HCT116 (cell line): ENCODE measurements around the gene SND1. TPM values are rescaled to one million over a fixed set of nuclear protein-coding genes. Genes with fewer than 3 reads are reported as not detected.

ENCODE experiments used
- ATAC-seq: fragments of 200-7000 bp; cut with Tn5 transposase; 2 replicates; pipeline ENCODE4 v1.9.1; 2020; ENCODE audit warnings: mild to moderate bottlenecking, moderate library complexity
- BruUV-seq: library from RNA; stranded (reverse); fragments of 400-500 nt; replicated peaks from 2 replicates; lab custom pipeline; 2021; lab: Mats Ljungman, UMichigan
- CTCF ChIA-PET: fragments of 300-600 bp; sonication (Branson Sonifier 250); formaldehyde crosslinking; loops from one replicate; lab custom pipeline; 2021; ENCODE audit warnings: antibody characterized with exemption; lab: Charles Lee
- POLR2A ChIA-PET: fragments of 300-600, 350-600 bp; sonication (Branson Sonifier 250); formaldehyde crosslinking; loops from one replicate; lab custom pipeline; 2021; ENCODE audit warnings: antibody characterized with exemption; lab: Charles Lee
- RAD21 ChIA-PET, 2 experiments: fragments of 300-600 bp; sonication (Branson Sonifier 250); formaldehyde crosslinking; loops; one replicate each; lab custom pipeline; 2023; ENCODE audit warnings: low total read pairs in 2 of 2; ENCODE audit not compliant: uncharacterized antibody in 2 of 2, unreplicated experiment in 2 of 2, low non-redundant PET in 1 of 2; lab: Charles Lee
- DNase-seq: peaks from one replicate; pipeline ENCODE4 v3.0.0-alpha.2; 2010; ENCODE audit warnings: low read depth, low spot score
- H2AFZ ChIP-seq: fragments of 200-600 bp; shearing (Covaris generic), sonication (generic); 2 replicates; pipeline ENCODE4 v1.6.1; 2017; ENCODE audit warnings: low read depth, mixed run types, mixed read lengths, antibody characterized with exemption, low read length; ENCODE audit not compliant: poor library complexity, severe bottlenecking
- H3K27ac ChIP-seq: 2 replicates; pipeline ENCODE4 v1.5.1; 2012; ENCODE audit warnings: low read depth, low read length
- H3K27me3 ChIP-seq: fragments of 200-600 bp; sonication (generic); 2 replicates; pipeline ENCODE4 v1.6.1; 2016; ENCODE audit warnings: mixed run types, low read length, mixed read lengths; ENCODE audit not compliant: insufficient read depth
- H3K36me3 ChIP-seq, 2 experiments: fragments of 200-500 bp in 1 of 2; fragments of 200-600 bp in 1 of 2; sonication (Bioruptor generic) in 1 of 2; sonication (generic) in 1 of 2; 2 replicates each; pipeline versions ENCODE4 v1.5.1 to v1.6.1; 2014 to 2016; ENCODE audit warnings: low read length in 2 of 2, inconsistent platforms in 1 of 2, mixed read lengths in 1 of 2, mixed run types in 1 of 2; ENCODE audit not compliant: insufficient read depth in 2 of 2, control insufficient read depth in 1 of 2
- H3K4me1 ChIP-seq, 2 experiments: fragments of 200-600 bp in 1 of 2; sonication (generic) in 1 of 2; 2 replicates each; pipeline versions ENCODE4 v1.5.1 to v1.6.1; 2012 to 2017; ENCODE audit warnings: low read length in 2 of 2, inconsistent platforms in 1 of 2, mild to moderate bottlenecking in 1 of 2, mixed read lengths in 1 of 2, mixed run types in 1 of 2, moderate library complexity in 1 of 2; ENCODE audit not compliant: insufficient read depth in 2 of 2, control insufficient read depth in 1 of 2
- H3K4me2 ChIP-seq: fragments of 200-600 bp; sonication (generic); 2 replicates; pipeline ENCODE4 v1.6.1; 2017; ENCODE audit warnings: mixed run types, low read length, mixed read lengths
- H3K4me3 ChIP-seq, 2 experiments: fragments of 200-600 bp in 1 of 2; sonication (generic) in 1 of 2; replicated peaks in 1 of 2; 2 replicates each; pipeline ENCODE4 v1.5.1; 2011 to 2016; ENCODE audit warnings: low read length in 2 of 2, control low read depth in 1 of 2, low read depth in 1 of 2, mild to moderate bottlenecking in 1 of 2, mixed read lengths in 1 of 2, mixed run types in 1 of 2
- H3K79me2 ChIP-seq: fragments of 200-600 bp; sonication (generic); 2 replicates; pipeline ENCODE4 v1.6.1; 2017; ENCODE audit warnings: mild to moderate bottlenecking, mixed run types, low read length, moderate library complexity, mixed read lengths; ENCODE audit not compliant: insufficient read depth
- H3K9ac ChIP-seq: fragments of 200-600 bp; sonication (generic); 2 replicates; pipeline ENCODE4 v1.6.1; 2016; ENCODE audit warnings: low read length, mixed read lengths
- H3K9me2 ChIP-seq: fragments of 200-600 bp; sonication (generic), shearing (Covaris generic); 2 replicates; pipeline ENCODE4 v1.6.1; 2017; ENCODE audit warnings: mixed run types, mild to moderate bottlenecking, moderate library complexity; ENCODE audit not compliant: insufficient read depth
- H3K9me3 ChIP-seq, 2 experiments: fragments of 200-500 bp in 1 of 2; fragments of 200-600 bp in 1 of 2; sonication (Bioruptor generic) in 1 of 2; sonication (generic) in 1 of 2; 2 replicates each; pipeline ENCODE4 v1.6.1; 2014 to 2017; ENCODE audit warnings: low read length in 2 of 2, mixed read lengths in 2 of 2, inconsistent platforms in 1 of 2, low read depth in 1 of 2, mild to moderate bottlenecking in 1 of 2, mixed run types in 1 of 2, moderate library complexity in 1 of 2; ENCODE audit not compliant: control insufficient read depth in 1 of 2, insufficient read depth in 1 of 2
- H4K20me1 ChIP-seq: fragments of 200-600 bp; sonication (generic), shearing (Covaris generic); 2 replicates; pipeline ENCODE4 v1.6.1; 2017; ENCODE audit warnings: mixed run types, mild to moderate bottlenecking, moderate library complexity; ENCODE audit not compliant: insufficient read depth
- EZH2 ChIP-seq: fragments of 200-600 bp; sonication (generic); IDR thresholded peaks from 2 replicates; pipeline ENCODE4 v1.6.1; 2017; ENCODE audit warnings: antibody characterized with exemption, mixed run types
- POLR2AphosphoS5 ChIP-seq: IDR thresholded peaks from 2 replicates; pipeline ENCODE4 v1.6.1; 2011; ENCODE audit warnings: mild to moderate bottlenecking, low read depth, low read length, moderate library complexity
- TCF7L2 ChIP-seq: IDR thresholded peaks from 2 replicates; pipeline ENCODE4 v1.7.0; 2011; ENCODE audit warnings: borderline replicate concordance, inconsistent platforms; ENCODE audit not compliant: insufficient read depth, insufficient read length; ENCODE audit errors: extremely low read depth
- YY1 ChIP-seq: IDR thresholded peaks from 2 replicates; pipeline ENCODE4 v1.6.1; 2011; ENCODE audit warnings: low read length, low read depth, moderate library complexity, mild to moderate bottlenecking; ENCODE audit not compliant: insufficient replicate concordance; ENCODE audit errors: extremely low read depth
- ZFX ChIP-seq: fragments of 450-650 bp; IDR thresholded peaks from 2 replicates; pipeline ENCODE4 v1.6.1; 2017
- ZNF274 ChIP-seq: fragments of 200-500 bp; sonication (Bioruptor generic); IDR thresholded peaks from 2 replicates; pipeline ENCODE4 v1.6.1; 2014; ENCODE audit warnings: mild to moderate bottlenecking, low read depth, low read length, inconsistent platforms
- intact Hi-C: fragments of 100-400 bp; cut with micrococcal nuclease; formaldehyde crosslinking; loops from 2 replicates; pipeline ENCODE4 v1.10.0; 2022
- total RNA-seq: library from RNA; stranded (reverse); gene quantifications from one replicate; pipeline ENCODE4 v1.2.1, GENCODE V29; 2021; ENCODE audit not compliant: unreplicated experiment
- TF ChIP-seq, protein P1 (sequence below): IDR thresholded peaks from 2 replicates; pipeline ENCODE4 v1.6.1; 2012; ENCODE audit warnings: low read depth
- TF ChIP-seq, protein P2 (sequence below): IDR thresholded peaks from 2 replicates; pipeline ENCODE4 v1.6.1; 2012
- TF ChIP-seq, protein P3 (sequence below): IDR thresholded peaks from 2 replicates; pipeline ENCODE4 v1.6.1; 2011; ENCODE audit warnings: mild to moderate bottlenecking, low read length, moderate library complexity; ENCODE audit not compliant: insufficient replicate concordance; ENCODE audit errors: extremely low read depth
- TF ChIP-seq, protein P4 (sequence below), 3 experiments: fragments of 200-600 bp in 1 of 3; sonication (generic) in 1 of 3; IDR thresholded peaks in 2 of 3; conservative IDR thresholded peaks in 1 of 3; 2 replicates each; pipeline ENCODE4 v1.5.1; 2012 to 2017; ENCODE audit warnings: low read depth in 2 of 3, low read length in 2 of 3, antibody characterized with exemption in 1 of 3, borderline replicate concordance in 1 of 3, control low read depth in 1 of 3, mild to moderate bottlenecking in 1 of 3, mixed read lengths in 1 of 3, mixed run types in 1 of 3, moderate library complexity in 1 of 3; ENCODE audit not compliant: insufficient read depth in 1 of 3

SND1 gene
- total RNA-seq, 1 experiment from 2014 or later = 169 TPM

DNA sequence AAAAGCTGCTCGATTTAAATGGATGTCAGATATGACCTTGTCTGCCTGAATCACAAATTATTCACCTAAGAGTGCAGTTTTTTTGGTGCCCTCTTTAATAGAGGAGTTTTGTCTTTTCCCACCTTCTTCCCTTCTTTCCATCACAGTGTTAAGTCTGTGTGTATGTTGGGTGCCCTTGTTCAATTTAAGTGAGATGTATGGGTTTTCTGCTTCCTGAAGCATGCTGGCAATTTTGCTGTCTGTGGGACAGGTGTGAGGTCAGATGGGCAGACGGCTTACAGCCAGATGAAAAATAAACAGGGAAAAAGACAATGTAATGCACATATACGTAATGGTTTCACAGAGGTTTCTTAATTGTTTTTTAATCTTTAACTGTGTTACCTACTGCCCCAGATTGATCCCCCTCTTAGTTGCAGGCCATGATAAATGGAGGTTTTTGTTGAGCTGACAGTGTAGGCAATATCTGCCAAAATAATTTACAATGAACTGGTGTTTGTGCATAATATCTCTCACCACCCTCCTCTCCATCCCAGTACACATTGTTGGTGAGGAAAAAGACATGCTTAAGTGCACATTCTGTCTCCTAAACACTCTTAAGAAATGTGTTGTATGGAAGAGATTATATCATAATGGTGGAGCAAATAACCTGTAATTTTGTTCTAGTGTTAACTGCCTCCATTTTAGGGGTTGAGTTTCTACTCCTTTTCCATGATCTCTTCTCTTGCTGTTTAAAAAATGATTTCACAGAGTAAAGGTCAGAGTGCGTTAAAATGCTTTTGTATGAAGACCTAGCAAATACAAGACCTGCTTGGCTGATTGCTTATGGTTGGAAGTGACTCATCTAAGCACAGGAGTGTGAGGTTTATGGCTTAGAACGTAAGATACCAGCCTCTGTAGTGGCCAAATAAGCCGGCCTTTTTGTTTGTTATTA is 255.4 kb downstream of the SND1 start (continued):
- TF ChIP-seq, protein P1, sequence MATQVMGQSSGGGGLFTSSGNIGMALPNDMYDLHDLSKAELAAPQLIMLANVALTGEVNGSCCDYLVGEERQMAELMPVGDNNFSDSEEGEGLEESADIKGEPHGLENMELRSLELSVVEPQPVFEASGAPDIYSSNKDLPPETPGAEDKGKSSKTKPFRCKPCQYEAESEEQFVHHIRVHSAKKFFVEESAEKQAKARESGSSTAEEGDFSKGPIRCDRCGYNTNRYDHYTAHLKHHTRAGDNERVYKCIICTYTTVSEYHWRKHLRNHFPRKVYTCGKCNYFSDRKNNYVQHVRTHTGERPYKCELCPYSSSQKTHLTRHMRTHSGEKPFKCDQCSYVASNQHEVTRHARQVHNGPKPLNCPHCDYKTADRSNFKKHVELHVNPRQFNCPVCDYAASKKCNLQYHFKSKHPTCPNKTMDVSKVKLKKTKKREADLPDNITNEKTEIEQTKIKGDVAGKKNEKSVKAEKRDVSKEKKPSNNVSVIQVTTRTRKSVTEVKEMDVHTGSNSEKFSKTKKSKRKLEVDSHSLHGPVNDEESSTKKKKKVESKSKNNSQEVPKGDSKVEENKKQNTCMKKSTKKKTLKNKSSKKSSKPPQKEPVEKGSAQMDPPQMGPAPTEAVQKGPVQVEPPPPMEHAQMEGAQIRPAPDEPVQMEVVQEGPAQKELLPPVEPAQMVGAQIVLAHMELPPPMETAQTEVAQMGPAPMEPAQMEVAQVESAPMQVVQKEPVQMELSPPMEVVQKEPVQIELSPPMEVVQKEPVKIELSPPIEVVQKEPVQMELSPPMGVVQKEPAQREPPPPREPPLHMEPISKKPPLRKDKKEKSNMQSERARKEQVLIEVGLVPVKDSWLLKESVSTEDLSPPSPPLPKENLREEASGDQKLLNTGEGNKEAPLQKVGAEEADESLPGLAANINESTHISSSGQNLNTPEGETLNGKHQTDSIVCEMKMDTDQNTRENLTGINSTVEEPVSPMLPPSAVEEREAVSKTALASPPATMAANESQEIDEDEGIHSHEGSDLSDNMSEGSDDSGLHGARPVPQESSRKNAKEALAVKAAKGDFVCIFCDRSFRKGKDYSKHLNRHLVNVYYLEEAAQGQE = no peak
- TF ChIP-seq TCF7L2 = no peak
- TF ChIP-seq, protein P2, sequence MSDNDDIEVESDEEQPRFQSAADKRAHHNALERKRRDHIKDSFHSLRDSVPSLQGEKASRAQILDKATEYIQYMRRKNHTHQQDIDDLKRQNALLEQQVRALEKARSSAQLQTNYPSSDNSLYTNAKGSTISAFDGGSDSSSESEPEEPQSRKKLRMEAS = no peak
- TF ChIP-seq, all 23 proteins: peak for 0

DNA sequence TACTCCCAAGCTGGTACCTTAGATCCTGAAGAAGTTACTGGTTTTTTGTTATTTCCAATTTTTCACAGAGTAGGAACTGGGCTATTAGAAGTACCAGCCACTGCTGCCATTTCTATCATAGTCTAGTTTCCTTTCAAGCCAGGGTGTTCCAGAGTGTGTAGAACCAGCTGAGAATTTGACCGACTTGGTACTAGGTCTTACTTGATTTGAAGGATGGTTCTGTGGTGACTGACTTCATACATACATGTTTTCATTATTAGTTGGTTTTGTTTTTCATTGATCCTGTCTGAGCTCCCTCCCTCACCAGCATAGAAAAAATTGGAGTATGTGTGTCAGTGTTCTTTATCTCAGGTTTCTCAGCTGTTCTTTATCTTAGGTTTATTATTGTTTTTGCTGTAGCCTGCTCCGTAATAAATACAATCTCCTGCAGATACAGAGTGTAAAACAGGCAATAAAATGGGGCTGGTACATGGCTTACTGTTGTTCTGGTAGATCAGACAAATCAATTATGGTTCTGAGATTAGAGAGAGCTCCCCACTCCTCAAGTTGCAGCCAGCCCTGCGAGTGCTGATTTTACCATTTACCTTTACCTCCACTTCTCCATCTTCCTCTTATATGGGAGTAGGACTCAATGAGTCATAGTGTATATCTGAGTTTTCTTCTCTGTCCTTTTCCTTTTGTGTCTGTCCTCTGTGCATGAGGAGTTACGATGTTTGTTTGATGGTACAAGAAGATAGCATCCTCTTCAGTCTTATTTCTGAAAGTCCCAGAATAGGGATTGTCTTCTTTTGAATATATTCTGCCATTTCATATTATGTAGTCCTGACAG is 256.6 kb downstream of the SND1 start:
- H3K9ac ChIP-seq = no peak overlapping the region
- H4K20me1 ChIP-seq = no peaks in the 10 kb centered on the region; the same call in 1 of the 2 replicates
- TF ChIP-seq, protein P3, sequence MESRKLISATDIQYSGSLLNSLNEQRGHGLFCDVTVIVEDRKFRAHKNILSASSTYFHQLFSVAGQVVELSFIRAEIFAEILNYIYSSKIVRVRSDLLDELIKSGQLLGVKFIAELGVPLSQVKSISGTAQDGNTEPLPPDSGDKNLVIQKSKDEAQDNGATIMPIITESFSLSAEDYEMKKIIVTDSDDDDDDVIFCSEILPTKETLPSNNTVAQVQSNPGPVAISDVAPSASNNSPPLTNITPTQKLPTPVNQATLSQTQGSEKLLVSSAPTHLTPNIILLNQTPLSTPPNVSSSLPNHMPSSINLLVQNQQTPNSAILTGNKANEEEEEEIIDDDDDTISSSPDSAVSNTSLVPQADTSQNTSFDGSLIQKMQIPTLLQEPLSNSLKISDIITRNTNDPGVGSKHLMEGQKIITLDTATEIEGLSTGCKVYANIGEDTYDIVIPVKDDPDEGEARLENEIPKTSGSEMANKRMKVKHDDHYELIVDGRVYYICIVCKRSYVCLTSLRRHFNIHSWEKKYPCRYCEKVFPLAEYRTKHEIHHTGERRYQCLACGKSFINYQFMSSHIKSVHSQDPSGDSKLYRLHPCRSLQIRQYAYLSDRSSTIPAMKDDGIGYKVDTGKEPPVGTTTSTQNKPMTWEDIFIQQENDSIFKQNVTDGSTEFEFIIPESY = no peak
- TF ChIP-seq, protein P2 = no peak
- no peak for TF ChIP-seq POLR2AphosphoS5
- TF ChIP-seq EZH2 = no peak
- no peak for TF ChIP-seq ZNF274
- TF ChIP-seq YY1 = no peak
- TF ChIP-seq ZFX = no peak
- TF ChIP-seq, protein P4, sequence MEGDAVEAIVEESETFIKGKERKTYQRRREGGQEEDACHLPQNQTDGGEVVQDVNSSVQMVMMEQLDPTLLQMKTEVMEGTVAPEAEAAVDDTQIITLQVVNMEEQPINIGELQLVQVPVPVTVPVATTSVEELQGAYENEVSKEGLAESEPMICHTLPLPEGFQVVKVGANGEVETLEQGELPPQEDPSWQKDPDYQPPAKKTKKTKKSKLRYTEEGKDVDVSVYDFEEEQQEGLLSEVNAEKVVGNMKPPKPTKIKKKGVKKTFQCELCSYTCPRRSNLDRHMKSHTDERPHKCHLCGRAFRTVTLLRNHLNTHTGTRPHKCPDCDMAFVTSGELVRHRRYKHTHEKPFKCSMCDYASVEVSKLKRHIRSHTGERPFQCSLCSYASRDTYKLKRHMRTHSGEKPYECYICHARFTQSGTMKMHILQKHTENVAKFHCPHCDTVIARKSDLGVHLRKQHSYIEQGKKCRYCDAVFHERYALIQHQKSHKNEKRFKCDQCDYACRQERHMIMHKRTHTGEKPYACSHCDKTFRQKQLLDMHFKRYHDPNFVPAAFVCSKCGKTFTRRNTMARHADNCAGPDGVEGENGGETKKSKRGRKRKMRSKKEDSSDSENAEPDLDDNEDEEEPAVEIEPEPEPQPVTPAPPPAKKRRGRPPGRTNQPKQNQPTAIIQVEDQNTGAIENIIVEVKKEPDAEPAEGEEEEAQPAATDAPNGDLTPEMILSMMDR (IDR thresholded peaks at IDR 0.05 in 2 of 3, conservative IDR thresholded peaks at IDR 0.05 in 1 of 3; ENCODE audit: borderline replicate concordance in 1 of 3, insufficient read depth in 1 of 3, low read depth in 2 of 3, low read length in 2 of 3) = no peak
- no peak overlapping the region for H2AFZ ChIP-seq
- peaks cover 0 to 12% of the 10 kb centered on the region in 2 experiments; a peak in 2 of 4 replicates for H3K4me1 ChIP-seq
- ChIA-PET CTCF (no interaction called here), POLR2A (no interaction called here), RAD21 (no interaction called here)
- no peaks in the 10 kb centered on the region for H3K9me2 ChIP-seq
- DNase-seq = no peak
- no TSS peak for BruUV-seq
- ATAC-seq = no peak
- no peak overlapping the region for H3K4me3 ChIP-seq
- H3K9me3 ChIP-seq = no peaks in the 10 kb centered on the region
- intact Hi-C loops = no loop called here
- peaks cover 14% of the 10 kb centered on the region; the same call in 1 of the 2 replicates for H3K79me2 ChIP-seq
- no peak overlapping the region for H3K27ac ChIP-seq
- H3K4me2 ChIP-seq = no peak overlapping the region
- peaks cover 0 to 8% of the 10 kb centered on the region in 2 experiments; a peak in 1 of 4 replicates for H3K36me3 ChIP-seq
- H3K27me3 ChIP-seq = no peaks in the 10 kb centered on the region
